Uterus (tissue), 4 donors: Measurements from ENCODE around the gene YES1. TPM values are rescaled to one million over a fixed set of nuclear protein-coding genes. Genes with fewer than 3 reads are reported as not detected.

Source experiments
- DNase-seq, 2 donors: peaks; one replicate each; pipeline ENCODE4 v3.0.0-alpha.2; 2019 to 2020
- H3K27ac ChIP-seq, 2 donors: fragments of 200-600 bp; sonication (generic); 1 replicate in 1 of 2; 2 replicates in 1 of 2; pipeline ENCODE4 v1.5.1; 2016 to 2018
- H3K27me3 ChIP-seq, 2 donors: fragments of 200-600 bp; sonication (generic); one replicate each; pipeline ENCODE4 v1.5.1; 2018 to 2019; ENCODE audit warnings: control low read depth in 1 of 2
- H3K36me3 ChIP-seq, 2 donors: fragments of 200-600 bp; sonication (generic); one replicate each; pipeline ENCODE4 v1.5.1; 2019; ENCODE audit warnings: control low read depth in 1 of 2
- H3K4me1 ChIP-seq, 2 donors: fragments of 200-600 bp; sonication (generic); one replicate each; pipeline ENCODE4 v1.5.1; 2018 to 2019; ENCODE audit warnings: control low read depth in 1 of 2
- H3K4me3 ChIP-seq, 2 donors: fragments of 200-600 bp; sonication (generic); 1 replicate in 1 of 2; 2 replicates in 1 of 2; pipeline ENCODE4 v1.5.1; 2018 to 2019; ENCODE audit warnings: mild to moderate bottlenecking in 1 of 2
- H3K9me3 ChIP-seq, 2 donors: fragments of 200-600 bp; sonication (generic); one replicate each; pipeline ENCODE4 v1.5.1; 2019; ENCODE audit warnings: control low read depth in 1 of 2
- POLR2A ChIP-seq, 2 donors: fragments of 450-650 bp; IDR thresholded peaks; one replicate each; pipeline ENCODE4 v1.6.1; 2016; ENCODE audit warnings: antibody characterized with exemption in 2 of 2, mild to moderate bottlenecking in 1 of 2, moderate library complexity in 1 of 2
- intact Hi-C: fragments of 100-400 bp; cut with DNase I; formaldehyde crosslinking; loops from one replicate; pipeline ENCODE4 v1.15.1; 2023; ENCODE audit warnings: low total_unique reads
- total RNA-seq, 4 donors: library from RNA; depleted of rRNA in 3 of 4; stranded (reverse); fragments of >200 nt in 3 of 4; gene quantifications; one replicate each; pipeline versions ENCODE4 v1.1.0 to v1.2.4, GENCODE V29; 2014 to 2023
- TF ChIP-seq, protein P1 (sequence below), 4 experiments: fragments of 200-600 bp in 2 of 4; fragments of 450-650 bp in 2 of 4; sonication (generic) in 2 of 4; IDR thresholded peaks; one replicate each; pipeline ENCODE4 v1.5.1; 2016 to 2019; ENCODE audit warnings: antibody characterized with exemption in 4 of 4, mild to moderate bottlenecking in 2 of 4, moderate library complexity in 1 of 4
- donor health status: DM: yes; HTN: yes; CAD: no.

The YES1 gene
- total RNA-seq, 4 donors from 2014 or later: 21.0 to 158 (median 37.0) TPM

DNA sequence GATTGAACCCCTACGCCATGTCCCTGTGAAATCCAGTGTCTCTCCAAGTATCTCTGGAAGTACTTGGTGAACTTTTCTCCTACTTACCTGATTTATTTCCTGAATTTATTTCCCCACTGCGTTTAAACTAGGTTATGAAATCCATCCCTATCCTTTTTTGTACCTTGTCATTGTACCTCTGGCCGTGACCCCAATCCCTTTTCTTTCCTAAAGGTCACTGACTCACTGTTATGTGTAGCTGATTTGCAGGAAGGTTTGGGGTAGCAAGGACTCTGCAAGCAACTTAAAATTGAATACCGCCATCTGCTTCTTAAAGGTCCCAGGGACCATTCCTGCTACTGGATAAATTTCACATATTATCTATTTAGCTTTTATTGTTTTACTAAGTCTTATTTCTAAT, 95.0 kb downstream of the YES1 start:
- Histone ChIP-seq H3K36me3 (no peaks in the 10 kb centered on the region), H3K27ac (no peak overlapping the region), H3K4me1 (no peaks in the 10 kb centered on the region), H3K9me3 (no peaks in the 10 kb centered on the region), H3K27me3 (no peaks in the 10 kb centered on the region), H3K4me3 (no peak overlapping the region)
- DNase-seq: no peak
- TF ChIP-seq POLR2A (IDR thresholded peaks at IDR 0.05): no peak
- TF ChIP-seq, protein P1, sequence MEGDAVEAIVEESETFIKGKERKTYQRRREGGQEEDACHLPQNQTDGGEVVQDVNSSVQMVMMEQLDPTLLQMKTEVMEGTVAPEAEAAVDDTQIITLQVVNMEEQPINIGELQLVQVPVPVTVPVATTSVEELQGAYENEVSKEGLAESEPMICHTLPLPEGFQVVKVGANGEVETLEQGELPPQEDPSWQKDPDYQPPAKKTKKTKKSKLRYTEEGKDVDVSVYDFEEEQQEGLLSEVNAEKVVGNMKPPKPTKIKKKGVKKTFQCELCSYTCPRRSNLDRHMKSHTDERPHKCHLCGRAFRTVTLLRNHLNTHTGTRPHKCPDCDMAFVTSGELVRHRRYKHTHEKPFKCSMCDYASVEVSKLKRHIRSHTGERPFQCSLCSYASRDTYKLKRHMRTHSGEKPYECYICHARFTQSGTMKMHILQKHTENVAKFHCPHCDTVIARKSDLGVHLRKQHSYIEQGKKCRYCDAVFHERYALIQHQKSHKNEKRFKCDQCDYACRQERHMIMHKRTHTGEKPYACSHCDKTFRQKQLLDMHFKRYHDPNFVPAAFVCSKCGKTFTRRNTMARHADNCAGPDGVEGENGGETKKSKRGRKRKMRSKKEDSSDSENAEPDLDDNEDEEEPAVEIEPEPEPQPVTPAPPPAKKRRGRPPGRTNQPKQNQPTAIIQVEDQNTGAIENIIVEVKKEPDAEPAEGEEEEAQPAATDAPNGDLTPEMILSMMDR (IDR thresholded peaks at IDR 0.05): no peak
- intact Hi-C loops: no loop called here

DNA sequence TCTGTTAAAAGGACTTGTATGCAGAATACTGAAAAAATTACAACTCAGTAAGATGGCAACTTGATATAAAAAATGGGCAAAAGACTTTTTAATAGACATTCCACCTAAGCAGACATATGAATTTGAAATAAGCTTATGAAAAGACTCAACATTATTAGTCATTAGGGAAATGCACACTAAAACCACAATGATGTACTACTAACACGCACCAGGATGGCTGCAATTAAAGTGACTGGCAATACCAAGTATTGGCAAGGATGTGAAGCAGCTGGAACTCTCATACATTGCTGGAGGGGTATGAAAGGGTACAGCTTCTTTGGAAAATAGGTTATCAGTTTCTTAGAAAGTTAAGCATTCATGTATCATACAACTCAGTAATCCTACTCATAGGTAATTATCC, 96.4 kb downstream of the YES1 start:
- H3K27me3 ChIP-seq: no peaks in the 10 kb centered on the region
- peaks cover 0 to under 1% of the 10 kb centered on the region in 2 donors for H3K4me1 ChIP-seq
- no peaks in the 10 kb centered on the region for H3K9me3 ChIP-seq
- H3K27ac ChIP-seq: no peak overlapping the region
- H3K36me3 ChIP-seq: no peaks in the 10 kb centered on the region
- no peak overlapping the region for H3K4me3 ChIP-seq
- DNase-seq: no peak
- TF ChIP-seq, protein P1 (IDR thresholded peaks at IDR 0.05): no peak
- no peak for TF ChIP-seq POLR2A (IDR thresholded peaks at IDR 0.05)
- intact Hi-C loops: no loop called here

DNA sequence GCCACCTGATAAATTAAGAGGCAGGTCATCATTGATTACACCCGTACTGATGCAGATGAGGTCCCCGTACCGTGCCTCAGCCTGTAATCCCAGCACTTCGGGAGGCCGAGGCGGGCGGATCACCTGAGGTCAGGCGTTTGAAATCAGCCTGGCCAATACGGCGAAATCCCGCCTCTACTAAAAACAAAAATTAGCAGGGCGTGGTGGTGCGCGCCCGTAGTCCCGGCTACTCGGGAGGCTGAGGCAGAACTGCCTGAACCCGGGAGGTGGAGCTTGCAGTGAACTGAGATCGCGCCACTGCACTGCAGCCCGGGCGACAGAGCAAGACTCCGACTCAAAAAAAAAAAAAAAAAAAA, 98.9 kb downstream of the YES1 start:
- Histone ChIP-seq H3K27ac (peak overlapping the region in 1 of 2 donors; percentile 82), H3K36me3 (no peaks in the 10 kb centered on the region), H3K9me3 (no peaks in the 10 kb centered on the region), H3K4me3 (peak overlapping the region in 1 of 2 donors; percentile 67), H3K27me3 (no peaks in the 10 kb centered on the region), H3K4me1 (peaks cover 3 to 7% of the 10 kb centered on the region in 2 donors)
- TF ChIP-seq POLR2A (IDR thresholded peaks at IDR 0.05): no peak
- TF ChIP-seq, protein P1 (IDR thresholded peaks at IDR 0.05): no peak
- intact Hi-C loops: no loop called here
- no peak for DNase-seq

DNA sequence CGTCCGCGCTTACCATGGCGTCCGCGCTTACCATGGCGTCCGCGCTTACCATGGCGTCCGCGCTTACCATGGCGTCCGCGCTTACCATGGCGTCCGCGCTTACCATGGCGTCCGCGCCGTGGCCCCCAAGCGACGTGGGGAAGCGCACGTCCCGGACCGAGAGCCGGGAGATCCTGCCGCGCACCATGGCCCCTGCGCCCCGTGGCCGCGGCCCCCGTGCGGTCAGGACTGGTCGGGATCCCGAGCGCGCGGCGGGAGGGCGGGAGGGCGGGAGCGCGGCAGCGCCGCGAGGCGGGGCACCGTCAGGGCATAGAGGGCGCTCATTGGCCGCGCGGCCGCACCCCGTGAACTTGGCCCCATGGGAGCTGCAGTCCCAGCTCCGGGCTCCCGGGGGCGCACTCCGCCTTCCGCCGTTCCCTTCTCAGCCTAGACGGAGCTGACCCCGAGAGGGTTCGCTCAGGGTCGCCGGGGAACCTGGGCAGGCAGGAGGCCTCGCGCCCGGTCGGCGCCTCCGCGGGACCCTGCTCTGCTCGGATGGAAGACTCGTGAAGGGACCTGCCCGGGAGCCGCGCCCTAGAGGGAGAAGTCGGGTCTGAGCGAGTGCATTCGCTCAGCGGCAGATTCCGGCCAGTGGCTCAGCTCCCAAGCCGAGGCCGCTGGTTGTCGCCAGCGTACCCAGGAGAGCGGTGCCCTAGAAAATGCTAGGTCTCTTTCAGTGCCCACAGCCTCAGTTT, 99.5 kb downstream of the YES1 start, which contains the start of gene ENOSF1:
Gene ENOSF1 (minus strand): TSS at position 230 of the 734 bp plus-strand sequence. CDS start 43 bp downstream, at position 187.
- intact Hi-C loops: no loop called here
- Histone ChIP-seq H3K9me3 (no peaks in the 10 kb centered on the region), H3K4me3 (peak within 1 kb of the TSS; percentile 67 to 72), H3K27me3 (no peaks in the 10 kb centered on the region), H3K27ac (peak within 1 kb of the TSS; percentile 73 to 82), H3K36me3 (no peaks in the 10 kb centered on the region), H3K4me1 (peaks cover 3 to 7% of the 10 kb centered on the region in 2 donors)
- peak in 1 of 2 donors; percentile 57 for TF ChIP-seq POLR2A (IDR thresholded peaks at IDR 0.05)
- TF ChIP-seq, protein P1 (IDR thresholded peaks at IDR 0.05): peak; percentile 53 to 77 (median 66)
- peak; percentile 75 to 82 for DNase-seq

DNA sequence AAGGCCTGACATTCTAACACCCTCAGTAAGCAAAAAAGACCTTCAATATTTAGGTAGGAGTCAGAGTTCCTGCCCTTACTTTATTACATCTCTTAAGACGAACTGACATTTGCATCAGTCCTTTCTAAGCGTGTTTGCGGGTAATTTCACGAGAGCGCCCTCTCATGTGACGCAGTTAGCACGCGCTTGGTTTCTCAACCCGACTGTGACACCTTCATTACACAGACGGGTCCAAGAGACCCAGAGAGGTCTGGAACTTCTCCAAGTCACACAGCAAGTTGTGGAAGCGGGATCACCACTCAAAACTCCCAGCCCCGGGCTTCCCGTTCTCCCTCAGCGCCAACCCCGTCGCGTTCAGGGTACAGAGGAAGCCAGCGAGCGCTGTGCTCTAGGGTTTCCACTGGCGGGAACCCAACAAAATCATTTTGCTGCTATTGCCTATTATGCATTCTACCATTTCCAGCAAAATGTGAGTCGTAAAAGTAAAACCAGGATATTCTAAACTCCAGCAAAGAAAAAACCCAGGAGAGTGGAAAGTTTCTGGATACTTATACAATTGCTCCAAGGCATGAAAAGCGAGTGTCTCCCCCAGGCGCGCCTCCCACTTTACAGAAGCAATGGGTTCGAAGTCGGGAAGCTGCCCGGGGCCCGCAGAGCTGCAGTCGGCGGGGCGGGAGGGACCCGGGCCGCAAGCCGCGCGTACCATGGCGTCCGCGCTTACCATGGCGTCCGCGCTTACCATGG, 100.2 kb downstream of the YES1 start:
- TF ChIP-seq POLR2A (IDR thresholded peaks at IDR 0.05): no peak
- TF ChIP-seq, protein P1 (IDR thresholded peaks at IDR 0.05): no peak
- Histone ChIP-seq H3K9me3 (no peaks in the 10 kb centered on the region), H3K27me3 (no peaks in the 10 kb centered on the region), H3K27ac (peak overlapping the region; percentile 73 to 82), H3K4me3 (peak overlapping the region; percentile 67 to 72), H3K36me3 (no peaks in the 10 kb centered on the region), H3K4me1 (peaks cover 3 to 7% of the 10 kb centered on the region in 2 donors)
- intact Hi-C loops: no loop called here
- DNase-seq: peak; percentile 75 to 79
